Suprapubic skin (tissue), 3 donors: ENCODE results near the gene SCAF8.

Experiments
- CTCF ChIP-seq, 2 donors: fragments of 200-600 bp in 1 of 2; fragments of 450-650 bp in 1 of 2; sonication (generic) in 1 of 2; IDR thresholded peaks; one replicate each; pipeline ENCODE4 v1.5.1; 2016 to 2019; ENCODE audit warnings: antibody characterized with exemption in 2 of 2, mild to moderate bottlenecking in 1 of 2, moderate library complexity in 1 of 2
- POLR2AphosphoS5 ChIP-seq, 3 donors: sonication (generic); formaldehyde crosslinking; IDR thresholded peaks; one replicate each; pipeline ENCODE4 v1.6.1; 2017; ENCODE audit warnings: antibody characterized with exemption in 3 of 3

DNA sequence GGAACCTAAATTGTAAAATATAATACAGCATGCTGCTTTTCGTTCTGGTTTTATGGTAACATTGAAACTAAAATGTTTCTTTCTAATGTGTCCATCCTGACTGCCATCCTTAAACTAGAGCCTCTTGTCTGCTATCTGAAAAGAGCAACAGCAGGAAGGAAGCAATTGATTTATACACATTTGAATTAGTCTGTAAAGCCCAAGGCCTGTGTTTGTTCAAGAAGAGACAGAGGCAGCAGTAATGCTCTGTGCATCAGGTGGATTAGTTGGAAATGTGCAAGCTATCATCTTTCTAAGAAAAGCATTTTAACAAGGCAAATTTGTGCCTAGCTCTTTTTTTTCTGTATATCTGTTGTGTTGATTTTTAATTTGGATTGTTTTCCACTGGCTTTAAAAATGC, 128.6 kb downstream of the SCAF8 start:
- TF ChIP-seq CTCF (IDR thresholded peaks at IDR 0.05) (no peak), POLR2AphosphoS5 (IDR thresholded peaks at IDR 0.05) (no peak)
